HEK293 (cell line): Measurements from ENCODE around the gene EPB41L2.

ENCODE experiments used
- CTCF ChIP-seq: fragments of 450-650 bp; formaldehyde crosslinking; IDR thresholded peaks from 2 replicates; pipeline ENCODE4 v1.5.1; 2016; ENCODE audit warnings: missing biosample characterization, missing genetic modification characterization
- PATZ1 ChIP-seq: fragments of 450-650 bp; formaldehyde crosslinking; IDR thresholded peaks from 2 replicates; pipeline ENCODE4 v1.5.1; 2016; ENCODE audit warnings: missing biosample characterization, missing genetic modification characterization
- PBX3 ChIP-seq: sonication (generic); formaldehyde crosslinking; IDR thresholded peaks from 2 replicates; pipeline ENCODE4 v1.8.1; 2022; ENCODE audit warnings: mild to moderate bottlenecking, moderate library complexity, missing genetic modification reagents
- SP2 ChIP-seq: fragments of 450-650 bp; formaldehyde crosslinking; IDR thresholded peaks from 2 replicates; pipeline ENCODE4 v1.5.1; 2016; ENCODE audit warnings: missing biosample characterization, missing genetic modification characterization
- ZBTB49 ChIP-seq: fragments of 450-650 bp; formaldehyde crosslinking; IDR thresholded peaks from 2 replicates; pipeline ENCODE4 v1.5.1; 2016; ENCODE audit warnings: missing biosample characterization, missing genetic modification characterization, low read depth
- ZNF274 ChIP-seq, 2 experiments: fragments of 200-500 bp in 1 of 2; fragments of 450-650 bp in 1 of 2; sonication (Bioruptor generic) in 1 of 2; formaldehyde crosslinking in 1 of 2; IDR thresholded peaks; 2 replicates each; pipeline versions ENCODE4 v1.5.1 to v1.6.1; 2014 to 2016; ENCODE audit warnings: borderline replicate concordance in 1 of 2, inconsistent platforms in 1 of 2, low read length in 1 of 2, missing biosample characterization in 1 of 2, missing genetic modification characterization in 1 of 2
- ZNF311 ChIP-seq: fragments of 450-650 bp; formaldehyde crosslinking; IDR thresholded peaks from 2 replicates; pipeline ENCODE4 v1.5.1; 2017; ENCODE audit warnings: missing biosample characterization, missing genetic modification characterization, borderline replicate concordance
- ZNF350 ChIP-seq: fragments of 450-650 bp; formaldehyde crosslinking; IDR thresholded peaks from 2 replicates; pipeline ENCODE4 v1.5.0; 2017; ENCODE audit warnings: missing biosample characterization, mild to moderate bottlenecking, missing genetic modification characterization
- ZNF560 ChIP-seq: fragments of 450-650 bp; formaldehyde crosslinking; IDR thresholded peaks from 2 replicates; pipeline ENCODE4 v1.5.1; 2017; ENCODE audit warnings: missing biosample characterization, missing genetic modification characterization, borderline replicate concordance
- ZNF747 ChIP-seq: fragments of 450-650 bp; formaldehyde crosslinking; IDR thresholded peaks from 2 replicates; pipeline ENCODE4 v1.5.1; 2016; ENCODE audit warnings: missing biosample characterization, missing genetic modification characterization
- ZSCAN30 ChIP-seq: fragments of 450-650 bp; IDR thresholded peaks from 2 replicates; pipeline ENCODE4 v1.5.1; 2018; ENCODE audit warnings: missing biosample characterization, mild to moderate bottlenecking, missing genetic modification characterization, moderate library complexity

- no peak for TF ChIP-seq ZNF350
- TF ChIP-seq CTCF (tag by site-specific recombination) = no peak
- no peak for TF ChIP-seq ZNF274 (IDR thresholded peaks at IDR 0.05; ENCODE audit: low read length)
- TF ChIP-seq ZNF274 (tag by site-specific recombination; IDR thresholded peaks at IDR 0.05; ENCODE audit: borderline replicate concordance) = no peak
- TF ChIP-seq ZNF311 (tag by site-specific recombination) = no peak
- TF ChIP-seq ZNF747 = no peak
- TF ChIP-seq ZNF560 (tag by site-specific recombination) = no peak
- TF ChIP-seq ZSCAN30 = no peak
- TF ChIP-seq SP2 = no peak
- TF ChIP-seq ZBTB49 (tag by site-specific recombination) = no peak
- TF ChIP-seq PBX3 (CRISPR knock-in tag) = no peak
- no peak for TF ChIP-seq PATZ1 (tag by site-specific recombination)
Measured at GRCh38 chr6:130886966-130887365, 176.1 kb downstream of the EPB41L2 start.
